ENCODE results near the gene LECT2. TPM values are rescaled to one million over a fixed set of nuclear protein-coding genes. Genes with fewer than 3 reads are reported as not detected.
A peak's percentile ranks its signal among the peaks of the same experiment; 100 is the strongest.

The LECT2 gene
- not detected for total RNA-seq
- not detected for polyA plus RNA-seq (ENCODE audit: insufficient read depth, low read depth, low replicate concordance)
- long read RNA-seq, donor 1, result 0 reads
- long read RNA-seq, donor 2, result 0 reads
- long read RNA-seq, donor 3, result 0 reads
- long read RNA-seq, donor 4, result 0 reads
- long read RNA-seq, donor 5, result 0 reads
- long read RNA-seq, donor 6, result 0 reads
- long read RNA-seq, donor 7, result 0 reads
- long read RNA-seq, donor 8, result 0 reads
- long read RNA-seq, donor 9, result 0 reads
- long read RNA-seq, donor 10, result 0 reads

DNA sequence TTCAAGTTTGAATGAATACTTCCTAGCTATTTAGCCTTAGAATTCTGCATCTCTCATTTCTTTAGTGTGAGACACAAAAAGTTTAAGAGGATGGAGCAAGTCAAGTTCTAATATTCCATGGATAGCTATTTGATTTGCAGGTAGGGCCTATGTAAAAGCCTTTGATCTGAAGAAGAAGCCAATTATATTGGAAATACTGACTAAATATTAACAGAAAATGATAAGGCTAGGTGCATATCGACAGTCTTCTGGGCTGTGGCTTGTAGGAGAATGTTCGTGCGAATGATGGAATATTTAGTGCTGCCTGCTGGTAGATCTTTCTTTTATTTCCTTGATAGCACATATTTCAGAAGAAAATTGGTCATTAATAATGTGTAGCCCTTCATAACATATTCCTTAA is at the start of gene LECT2:
LECT2 (minus strand) TSS at position 85 of the 400 bp plus-strand sequence. CDS start 150 bp downstream, outside the sequence.
- H3K9ac ChIP-seq (ENCODE audit: low read length in 3 of 3), result no peak within 1 kb of the TSS
- FAIRE-seq, result no peak

DNA sequence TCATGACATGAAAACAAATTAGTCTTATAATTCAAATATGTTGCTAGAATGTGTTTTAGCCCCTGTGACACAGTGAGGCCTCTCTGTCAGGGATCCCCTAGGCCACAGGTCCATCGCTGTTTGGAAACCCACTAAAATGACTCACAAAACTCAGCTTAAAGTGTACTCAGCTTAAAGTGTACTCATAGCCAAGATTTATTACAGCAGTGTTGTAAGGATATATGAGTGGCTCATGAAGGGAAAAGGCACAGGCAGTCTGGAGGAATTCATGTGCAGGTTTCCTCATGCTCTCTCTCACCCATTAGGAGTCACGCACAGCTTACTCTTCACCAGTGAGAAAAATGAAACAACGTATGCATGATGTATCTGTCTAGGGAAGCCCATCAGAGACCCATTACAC is 49.7 kb upstream of the LECT2 start:
- Histone ChIP-seq H3K36me3 (ENCODE audit: control insufficient read depth in 2 of 3, insufficient read depth in 3 of 3, low read length in 3 of 3) (no peaks in the 10 kb centered on the region), H3K9me3 (ENCODE audit: control insufficient read depth in 2 of 3, insufficient read depth in 1 of 3, low read length in 3 of 3) (no peaks in the 10 kb centered on the region), H3K4me3 (ENCODE audit: low read length in 3 of 3) (no peak overlapping the region), H3K27me3 (ENCODE audit: control insufficient read depth, insufficient read depth, low read length) (no peaks in the 10 kb centered on the region), H3K27ac (ENCODE audit: low read depth in 2 of 2, low read length in 2 of 2) (no peak overlapping the region), H3K9ac (ENCODE audit: low read length in 3 of 3) (no peak overlapping the region), H3K4me1 (ENCODE audit: control insufficient read depth in 2 of 3, insufficient read depth in 2 of 3, low read depth in 1 of 3, low read length in 3 of 3) (no peaks in the 10 kb centered on the region)
- intact Hi-C loops (cut with DNase I), result no loop called here
- no peak for DNase-seq
- TF ChIP-seq, protein P1, sequence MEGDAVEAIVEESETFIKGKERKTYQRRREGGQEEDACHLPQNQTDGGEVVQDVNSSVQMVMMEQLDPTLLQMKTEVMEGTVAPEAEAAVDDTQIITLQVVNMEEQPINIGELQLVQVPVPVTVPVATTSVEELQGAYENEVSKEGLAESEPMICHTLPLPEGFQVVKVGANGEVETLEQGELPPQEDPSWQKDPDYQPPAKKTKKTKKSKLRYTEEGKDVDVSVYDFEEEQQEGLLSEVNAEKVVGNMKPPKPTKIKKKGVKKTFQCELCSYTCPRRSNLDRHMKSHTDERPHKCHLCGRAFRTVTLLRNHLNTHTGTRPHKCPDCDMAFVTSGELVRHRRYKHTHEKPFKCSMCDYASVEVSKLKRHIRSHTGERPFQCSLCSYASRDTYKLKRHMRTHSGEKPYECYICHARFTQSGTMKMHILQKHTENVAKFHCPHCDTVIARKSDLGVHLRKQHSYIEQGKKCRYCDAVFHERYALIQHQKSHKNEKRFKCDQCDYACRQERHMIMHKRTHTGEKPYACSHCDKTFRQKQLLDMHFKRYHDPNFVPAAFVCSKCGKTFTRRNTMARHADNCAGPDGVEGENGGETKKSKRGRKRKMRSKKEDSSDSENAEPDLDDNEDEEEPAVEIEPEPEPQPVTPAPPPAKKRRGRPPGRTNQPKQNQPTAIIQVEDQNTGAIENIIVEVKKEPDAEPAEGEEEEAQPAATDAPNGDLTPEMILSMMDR (IDR thresholded peaks at IDR 0.05; ENCODE audit: borderline replicate concordance, extremely low read depth, insufficient read depth), result no peak
- no peak for FAIRE-seq

More for the DNA sequence above, at the start of gene LECT2:
- intact Hi-C loops (cut with DNase I), result loop anchor here (10.0 kb wide), 1 partner anchor 110 kb away; no protein-coding TSS in a partner anchor
- Histone ChIP-seq H3K9me3 (ENCODE audit: control insufficient read depth in 2 of 3, insufficient read depth in 1 of 3, low read length in 3 of 3) (no peaks in the 10 kb centered on the region), H3K4me3 (ENCODE audit: low read length in 3 of 3) (no peak within 1 kb of the TSS), H3K27me3 (ENCODE audit: control insufficient read depth, insufficient read depth, low read length) (no peaks in the 10 kb centered on the region), H3K36me3 (ENCODE audit: control insufficient read depth in 2 of 3, insufficient read depth in 3 of 3, low read length in 3 of 3) (no peaks in the 10 kb centered on the region), H3K27ac (ENCODE audit: low read depth in 2 of 2, low read length in 2 of 2) (no peak within 1 kb of the TSS), H3K4me1 (ENCODE audit: control insufficient read depth in 2 of 3, insufficient read depth in 2 of 3, low read depth in 1 of 3, low read length in 3 of 3) (no peaks in the 10 kb centered on the region)
- no peak for DNase-seq
- TF ChIP-seq, protein P1 (IDR thresholded peaks at IDR 0.05; ENCODE audit: borderline replicate concordance, extremely low read depth, insufficient read depth), result no peak

DNA sequence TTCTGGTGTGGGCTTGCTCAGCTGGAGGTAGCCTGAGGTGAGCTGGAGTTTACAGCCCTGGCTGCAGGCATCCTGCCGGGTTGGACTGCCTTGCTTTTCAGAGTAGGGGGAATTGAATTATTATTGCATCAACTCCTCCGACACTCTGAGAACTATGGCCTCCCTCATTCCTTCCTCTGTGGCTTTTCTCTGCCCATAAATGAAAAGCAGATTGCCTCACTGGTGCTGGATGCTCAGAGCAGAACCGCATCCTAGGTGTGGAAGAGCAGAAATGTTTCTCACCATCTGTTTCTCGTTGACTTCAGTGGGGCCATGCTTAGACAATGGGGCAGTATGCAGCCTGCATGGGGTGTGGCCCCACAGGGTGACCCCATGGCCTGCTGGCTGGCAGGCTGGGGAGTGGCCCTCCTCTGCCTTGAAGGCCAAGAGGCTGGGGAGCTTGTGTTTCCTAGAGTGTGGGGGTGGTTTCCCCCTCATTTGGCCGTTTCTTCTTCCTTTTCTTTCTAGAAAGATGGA is 46.7 kb upstream of the LECT2 start:
- no peaks in the 10 kb centered on the region for H3K36me3 ChIP-seq (ENCODE audit: control insufficient read depth in 2 of 3, insufficient read depth in 3 of 3, low read length in 3 of 3)
- intact Hi-C loops (cut with DNase I), result no loop called here
- H3K9ac ChIP-seq (ENCODE audit: low read length in 3 of 3), result no peak overlapping the region
- no peak overlapping the region for H3K27ac ChIP-seq (ENCODE audit: low read depth in 2 of 2, low read length in 2 of 2)
- no peaks in the 10 kb centered on the region for H3K27me3 ChIP-seq (ENCODE audit: control insufficient read depth, insufficient read depth, low read length)
- no peak for FAIRE-seq
- TF ChIP-seq, protein P1 (IDR thresholded peaks at IDR 0.05; ENCODE audit: borderline replicate concordance, extremely low read depth, insufficient read depth), result no peak
- H3K4me1 ChIP-seq (ENCODE audit: control insufficient read depth in 2 of 3, insufficient read depth in 2 of 3, low read depth in 1 of 3, low read length in 3 of 3), result no peaks in the 10 kb centered on the region
- H3K4me3 ChIP-seq (ENCODE audit: low read length in 3 of 3), result no peak overlapping the region
- DNase-seq, result peak in 2 of 5 donors; percentile 29 to 68
- no peaks in the 10 kb centered on the region for H3K9me3 ChIP-seq (ENCODE audit: control insufficient read depth in 2 of 3, insufficient read depth in 1 of 3, low read length in 3 of 3)

All from kidney (tissue), 22 donors.